H9 (cell line): Measurements from ENCODE around the gene ABCB6. TPM values are rescaled to one million over a fixed set of nuclear protein-coding genes. Genes with fewer than 3 reads are reported as not detected.

ENCODE experiments used
- DNase-seq: peaks from one replicate; pipeline ENCODE4 v3.0.0-alpha.2; 2017
- H2AFZ ChIP-seq: one replicate; pipeline ENCODE4 v1.6.1; 2013; ENCODE audit warnings: mild to moderate bottlenecking, low read length, control low read depth, moderate library complexity
- H2AK5ac ChIP-seq: 2 replicates; pipeline ENCODE4 v1.6.1; 2013; ENCODE audit warnings: low read length, control low read depth, mixed read lengths; ENCODE audit not compliant: insufficient read length
- H2BK120ac ChIP-seq: one replicate; pipeline ENCODE4 v1.6.1; 2013; ENCODE audit warnings: low read depth, mild to moderate bottlenecking, low read length, control low read depth, inconsistent platforms; ENCODE audit not compliant: poor library complexity, severe bottlenecking
- H2BK12ac ChIP-seq: 2 replicates; pipeline ENCODE4 v1.6.1; 2013; ENCODE audit warnings: low read length, control low read depth, mixed read lengths, low read depth; ENCODE audit not compliant: insufficient read length
- H2BK15ac ChIP-seq: 2 replicates; pipeline ENCODE4 v1.6.1; 2013; ENCODE audit warnings: low read depth, low read length, control low read depth
- H2BK20ac ChIP-seq: one replicate; pipeline ENCODE4 v1.6.1; 2013; ENCODE audit warnings: low read depth, mild to moderate bottlenecking, low read length, control low read depth, inconsistent platforms; ENCODE audit not compliant: poor library complexity, severe bottlenecking
- H2BK5ac ChIP-seq: 2 replicates; pipeline ENCODE4 v1.6.1; 2013; ENCODE audit warnings: low read length, control low read depth, mixed read lengths; ENCODE audit not compliant: insufficient read length
- H3K14ac ChIP-seq: 2 replicates; pipeline ENCODE4 v1.6.1; 2013; ENCODE audit warnings: low read length, control low read depth; ENCODE audit not compliant: insufficient read depth
- H3K18ac ChIP-seq: 2 replicates; pipeline ENCODE4 v1.6.1; 2013; ENCODE audit warnings: low read depth, mild to moderate bottlenecking, mixed read lengths, low read length, control low read depth; ENCODE audit not compliant: insufficient read length
- H3K23ac ChIP-seq: 2 replicates; pipeline ENCODE4 v1.6.1; 2013; ENCODE audit warnings: low read length, control low read depth, mixed read lengths, low read depth; ENCODE audit not compliant: insufficient read length
- H3K23me2 ChIP-seq: 2 replicates; pipeline ENCODE4 v1.6.1; 2013; ENCODE audit warnings: low read depth, mild to moderate bottlenecking, mixed read lengths, low read length, control low read depth; ENCODE audit not compliant: insufficient read length, poor library complexity, severe bottlenecking
- H3K27ac ChIP-seq: 2 replicates; pipeline ENCODE4 v1.5.1; 2013; ENCODE audit warnings: low read length, control low read depth, mixed read lengths, low read depth; ENCODE audit not compliant: insufficient read length
- H3K27me3 ChIP-seq: 2 replicates; pipeline ENCODE4 v1.6.1; 2013; ENCODE audit warnings: low read length, control low read depth, inconsistent platforms; ENCODE audit not compliant: insufficient read depth
- H3K4ac ChIP-seq: 2 replicates; pipeline ENCODE4 v1.6.1; 2013; ENCODE audit warnings: low read depth, mild to moderate bottlenecking, control low read depth, inconsistent platforms, low read length, moderate library complexity
- H3K4me1 ChIP-seq: 2 replicates; pipeline ENCODE4 v1.6.1; 2013; ENCODE audit warnings: low read length, control low read depth, inconsistent platforms; ENCODE audit not compliant: insufficient read depth
- H3K4me2 ChIP-seq: 2 replicates; pipeline ENCODE4 v1.6.1; 2013; ENCODE audit warnings: low read length, control low read depth, mixed read lengths; ENCODE audit not compliant: insufficient read length, insufficient read depth
- H3K56ac ChIP-seq: 2 replicates; pipeline ENCODE4 v1.6.1; 2013; ENCODE audit warnings: low read depth, mild to moderate bottlenecking, mixed read lengths, low read length, control low read depth; ENCODE audit not compliant: insufficient read length
- H3K79me1 ChIP-seq: 2 replicates; pipeline ENCODE4 v1.6.1; 2013; ENCODE audit warnings: low read depth, mild to moderate bottlenecking, moderate library complexity, low read length, control low read depth, inconsistent platforms; ENCODE audit not compliant: insufficient read depth, poor library complexity, severe bottlenecking
- H3K79me2 ChIP-seq: 2 replicates; pipeline ENCODE4 v1.6.1; 2013; ENCODE audit warnings: low read length, control low read depth, inconsistent platforms; ENCODE audit not compliant: insufficient read depth
- H3K9ac ChIP-seq: 2 replicates; pipeline ENCODE4 v1.6.1; 2013; ENCODE audit warnings: low read length, control low read depth, mixed read lengths; ENCODE audit not compliant: insufficient read length; ENCODE audit errors: extremely low read depth
- H3K9me3 ChIP-seq: one replicate; pipeline ENCODE4 v1.6.1; 2013; ENCODE audit warnings: low read depth, low read length, inconsistent platforms; ENCODE audit not compliant: control insufficient read depth
- H3T11ph ChIP-seq: one replicate; pipeline ENCODE4 v1.6.1; 2013; ENCODE audit warnings: mild to moderate bottlenecking, low read length, control low read depth, inconsistent platforms
- H4K20me1 ChIP-seq: one replicate; pipeline ENCODE4 v1.6.1; 2013; ENCODE audit not compliant: control insufficient read depth, insufficient read length, insufficient read depth
- H4K5ac ChIP-seq: 2 replicates; pipeline ENCODE4 v1.6.1; 2013; ENCODE audit warnings: low read depth, mild to moderate bottlenecking, mixed read lengths, low read length, control low read depth; ENCODE audit not compliant: insufficient read length
- H4K8ac ChIP-seq: replicated peaks from 2 replicates; pipeline ENCODE4 v1.6.1; 2013; ENCODE audit warnings: low read length, control low read depth, mixed read lengths, low read depth; ENCODE audit not compliant: insufficient read length
- H4K91ac ChIP-seq: 2 replicates; pipeline ENCODE4 v1.6.1; 2013; ENCODE audit warnings: low read depth, mild to moderate bottlenecking, moderate library complexity, mixed read lengths, low read length, control low read depth; ENCODE audit not compliant: insufficient read length
- H3K27ac Mint-ChIP-seq, 3 experiments: 2 replicates in 2 of 3; 3 replicates in 1 of 3; pipeline ENCODE4 v1.8.0; 2020 to 2021; ENCODE audit warnings: mixed read lengths in 3 of 3, mild to moderate bottlenecking in 1 of 3, moderate library complexity in 1 of 3
- H3K27me3 Mint-ChIP-seq: 2 replicates; pipeline ENCODE4 v1.8.0; 2021; ENCODE audit warnings: low read depth, mild to moderate bottlenecking, moderate library complexity, mixed read lengths
- H3K36me3 Mint-ChIP-seq, 3 experiments: 2 replicates in 2 of 3; 3 replicates in 1 of 3; pipeline ENCODE4 v1.8.0; 2020 to 2021; ENCODE audit warnings: low read depth in 3 of 3, mixed read lengths in 3 of 3; ENCODE audit not compliant: insufficient read depth in 1 of 3
- H3K4me1 Mint-ChIP-seq, 2 experiments: 2 replicates each; pipeline ENCODE4 v1.8.0; 2020; ENCODE audit warnings: mixed read lengths in 2 of 2
- H3K4me3 Mint-ChIP-seq, 2 experiments: 2 replicates in 1 of 2; 3 replicates in 1 of 2; pipeline ENCODE4 v1.8.0; 2020 to 2021; ENCODE audit warnings: mild to moderate bottlenecking in 2 of 2, mixed read lengths in 2 of 2, moderate library complexity in 1 of 2
- H3K9me3 Mint-ChIP-seq, 2 experiments: 2 replicates in 1 of 2; 3 replicates in 1 of 2; pipeline ENCODE4 v1.8.0; 2020; ENCODE audit warnings: mild to moderate bottlenecking in 2 of 2, mixed read lengths in 2 of 2, moderate library complexity in 1 of 2
- WGBS: extraction: QIAGEN DNeasy Blood & Tissue Kit; methylation state at CpG from one replicate; pipeline ENCODE4 v1.1.7; 2013; ENCODE audit warnings: missing lambda C conversion rate, low lambda C conversion rate, mixed read lengths; ENCODE audit not compliant: insufficient read length; ENCODE audit errors: extremely low coverage; 5-methylcytosine and 5-hydroxymethylcytosine counted together
- total RNA-seq: library from RNA; stranded (reverse); gene quantifications from 2 replicates; pipeline ENCODE4 v1.2.1, GENCODE V29; 2021
- TF ChIP-seq, protein P1 (sequence below): fragments of 200-600 bp; sonication (generic); conservative IDR thresholded peaks from 3 replicates; pipeline ENCODE4 v1.8.0; 2021; ENCODE audit warnings: antibody characterized with exemption, mild to moderate bottlenecking

ABCB6 gene
- total RNA-seq, 1 experiment from 2014 or later: 46.4 TPM

DNA sequence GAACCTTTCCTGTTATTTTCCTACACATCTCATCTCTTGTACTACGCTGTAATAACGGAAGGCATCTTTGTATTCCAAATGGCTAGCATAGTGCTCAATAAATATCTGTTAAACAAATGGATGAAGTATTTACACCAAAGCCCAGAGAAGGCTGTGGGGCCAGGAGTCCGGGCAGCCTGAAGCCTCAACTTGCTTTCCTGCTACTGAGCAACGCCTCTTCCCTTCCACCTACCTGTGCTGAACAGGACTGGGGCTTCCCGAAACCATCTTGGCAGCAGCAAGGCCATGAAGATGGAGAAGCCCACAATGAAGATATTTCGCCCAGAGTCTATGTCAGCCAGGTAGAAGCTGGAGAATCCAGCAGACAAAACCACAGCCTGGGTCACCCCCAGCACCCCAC, 55.6 kb downstream of the ABCB6 start:
- Mint-ChIP-seq H3K4me1 (peaks cover 12 to 13% of the 10 kb centered on the region in 2 experiments), H3K27ac (no peak overlapping the region), H3K4me3 (no peak overlapping the region), H3K36me3 (no peaks in the 10 kb centered on the region), H3K27me3 (peaks cover 18% of the 10 kb centered on the region), H3K9me3 (no peaks in the 10 kb centered on the region)
- Histone ChIP-seq H2BK12ac (no peak overlapping the region), H3K23ac (no peak overlapping the region), H3K79me1 (no peaks in the 10 kb centered on the region), H4K8ac (no peak overlapping the region), H3K27me3 (no peaks in the 10 kb centered on the region; the same call in 1 of the 2 replicates), H4K91ac (no peak overlapping the region), H4K20me1 (no peaks in the 10 kb centered on the region), H3K79me2 (no peaks in the 10 kb centered on the region), H3K4me1 (no peaks in the 10 kb centered on the region), H3K27ac (no peak overlapping the region), H3K14ac (no peak overlapping the region), H3K18ac (no peak overlapping the region), H3K56ac (no peak overlapping the region), H2BK15ac (no peak overlapping the region), H2BK20ac (no peak overlapping the region), H3K4me2 (no peak overlapping the region), H2AFZ (no peak overlapping the region), H2BK5ac (no peak overlapping the region), H2AK5ac (no peak overlapping the region), H3T11ph (no peak overlapping the region), H4K5ac (no peak overlapping the region), H3K23me2 (peaks cover 5% of the 10 kb centered on the region), H3K9ac (no peak overlapping the region), H3K4ac (no peak overlapping the region), H3K9me3 (no peaks in the 10 kb centered on the region), H2BK120ac (no peak overlapping the region)
- no peak for DNase-seq
- TF ChIP-seq, protein P1, sequence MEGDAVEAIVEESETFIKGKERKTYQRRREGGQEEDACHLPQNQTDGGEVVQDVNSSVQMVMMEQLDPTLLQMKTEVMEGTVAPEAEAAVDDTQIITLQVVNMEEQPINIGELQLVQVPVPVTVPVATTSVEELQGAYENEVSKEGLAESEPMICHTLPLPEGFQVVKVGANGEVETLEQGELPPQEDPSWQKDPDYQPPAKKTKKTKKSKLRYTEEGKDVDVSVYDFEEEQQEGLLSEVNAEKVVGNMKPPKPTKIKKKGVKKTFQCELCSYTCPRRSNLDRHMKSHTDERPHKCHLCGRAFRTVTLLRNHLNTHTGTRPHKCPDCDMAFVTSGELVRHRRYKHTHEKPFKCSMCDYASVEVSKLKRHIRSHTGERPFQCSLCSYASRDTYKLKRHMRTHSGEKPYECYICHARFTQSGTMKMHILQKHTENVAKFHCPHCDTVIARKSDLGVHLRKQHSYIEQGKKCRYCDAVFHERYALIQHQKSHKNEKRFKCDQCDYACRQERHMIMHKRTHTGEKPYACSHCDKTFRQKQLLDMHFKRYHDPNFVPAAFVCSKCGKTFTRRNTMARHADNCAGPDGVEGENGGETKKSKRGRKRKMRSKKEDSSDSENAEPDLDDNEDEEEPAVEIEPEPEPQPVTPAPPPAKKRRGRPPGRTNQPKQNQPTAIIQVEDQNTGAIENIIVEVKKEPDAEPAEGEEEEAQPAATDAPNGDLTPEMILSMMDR: no peak
- no CpG with 5 or more reads among the region's 6 CpGs for WGBS
